CD1c-positive myeloid dendritic cell (primary cell): Measurements from ENCODE around the gene CAMK2N1.
"Not testable (repeated sequence)": the region's sequence is repeated elsewhere in the genome, so short reads cannot be mapped to it uniquely, and the experiment has no call there.

Source experiments
- DNase-seq: peaks from one replicate; pipeline ENCODE4 v3.0.0-alpha.2; 2016; ENCODE audit errors: extremely low spot score

The CAMK2N1 gene

DNA sequence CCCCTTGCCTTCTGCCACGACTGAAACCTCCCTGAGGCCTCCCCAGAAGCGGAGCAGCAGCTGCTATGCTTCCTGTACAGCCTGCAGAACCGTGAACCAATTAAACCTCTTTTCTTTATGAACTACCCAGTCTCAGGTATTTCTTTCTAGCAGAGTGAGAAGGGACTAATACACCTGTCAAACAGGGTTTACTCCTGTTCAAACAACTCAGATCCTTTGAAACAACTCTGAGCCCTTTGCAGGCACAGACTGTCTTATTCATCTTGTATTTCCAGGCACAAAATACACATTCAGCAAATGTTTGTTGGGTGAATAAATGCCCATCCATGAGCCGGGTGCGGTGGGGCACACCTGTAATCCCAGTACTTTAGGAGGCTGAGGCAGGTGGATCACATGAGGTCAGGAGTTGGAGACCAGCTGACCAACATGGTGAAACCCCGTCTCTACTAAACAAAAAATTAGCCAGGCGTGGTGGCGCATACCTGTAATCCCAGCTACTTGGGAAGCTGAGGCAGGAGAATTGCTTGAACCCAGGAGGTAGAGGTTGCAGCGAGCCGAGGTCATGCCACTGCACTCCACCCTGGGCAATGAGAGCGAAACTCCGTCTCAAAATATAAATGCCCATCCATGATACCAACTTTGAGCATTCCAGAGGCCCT is 10.8 kb upstream of the CAMK2N1 start:
- not testable (repeated sequence) for DNase-seq

DNA sequence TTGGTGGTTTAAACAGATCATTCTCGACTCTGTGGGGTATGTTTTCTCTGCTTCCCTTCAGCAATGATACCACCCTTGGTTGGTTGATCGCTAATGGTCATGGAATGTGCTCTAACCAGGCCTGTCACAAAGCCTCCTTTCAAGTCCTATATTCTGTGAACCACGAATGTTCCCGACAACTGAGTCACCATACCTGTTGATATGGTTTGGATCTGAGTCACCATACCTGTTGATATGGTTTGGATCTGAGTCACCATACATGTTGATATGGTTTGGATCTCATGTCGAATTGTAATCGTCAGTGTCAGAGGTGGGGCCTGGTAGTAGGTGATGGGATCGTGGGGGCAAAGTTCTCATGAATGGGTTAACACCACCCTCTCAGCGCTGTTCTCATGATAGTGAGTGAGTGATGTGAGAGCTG is 10.2 kb upstream of the CAMK2N1 start:
- DNase-seq: no peak

DNA sequence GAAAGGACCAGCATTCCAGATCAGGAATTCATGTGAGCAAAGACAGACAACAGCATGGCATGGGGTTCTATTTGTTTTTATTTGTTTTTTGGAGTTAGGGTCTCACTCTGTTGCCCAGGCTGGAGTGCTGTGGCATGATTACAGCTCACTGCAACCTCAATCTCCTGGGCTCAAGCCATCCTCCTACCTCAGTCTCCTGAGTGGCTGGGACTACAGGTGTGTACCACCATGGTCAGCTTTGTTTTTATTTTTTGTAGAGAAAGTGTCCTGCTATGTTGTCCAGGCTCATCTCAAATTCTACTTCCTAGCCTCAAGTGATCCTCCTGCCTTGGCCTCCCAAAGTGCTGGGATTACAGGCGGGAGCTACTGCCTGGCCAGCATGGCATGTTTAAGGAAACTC is 9.7 kb upstream of the CAMK2N1 start:
- no peak for DNase-seq

DNA sequence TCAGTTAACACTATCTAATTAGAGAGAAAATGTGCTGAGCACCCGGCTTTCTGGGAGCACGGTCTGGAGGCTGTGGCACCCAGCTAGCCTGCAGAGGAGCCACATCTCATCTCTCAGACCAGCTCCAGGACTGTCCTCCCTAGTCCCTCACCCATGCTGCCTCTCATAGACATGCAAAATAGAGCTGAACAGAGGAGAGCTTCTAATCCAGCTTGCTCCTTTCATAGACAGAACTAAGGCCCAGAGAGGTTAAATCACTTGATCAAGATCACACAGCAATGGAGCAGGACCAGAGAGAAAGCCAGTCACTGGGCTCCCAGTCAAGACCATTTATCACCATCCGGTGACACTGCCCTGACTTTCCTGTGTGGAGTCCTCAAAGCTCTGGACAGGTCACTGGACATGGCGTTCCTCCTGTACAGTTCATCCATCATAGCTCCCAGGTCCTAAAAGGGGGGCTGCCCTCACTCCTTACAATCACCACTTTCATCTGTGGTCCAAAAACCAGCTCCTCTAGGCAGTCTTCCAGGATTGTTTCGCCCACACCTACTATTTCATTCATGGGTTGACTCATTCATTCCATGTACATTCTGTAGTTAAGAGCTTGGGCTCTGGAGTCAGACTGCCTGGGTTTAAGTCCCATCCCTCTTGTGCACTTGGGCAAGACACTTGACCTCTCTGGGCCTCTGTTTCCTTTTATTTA is 8.8 kb upstream of the CAMK2N1 start:
- DNase-seq: no peak

DNA sequence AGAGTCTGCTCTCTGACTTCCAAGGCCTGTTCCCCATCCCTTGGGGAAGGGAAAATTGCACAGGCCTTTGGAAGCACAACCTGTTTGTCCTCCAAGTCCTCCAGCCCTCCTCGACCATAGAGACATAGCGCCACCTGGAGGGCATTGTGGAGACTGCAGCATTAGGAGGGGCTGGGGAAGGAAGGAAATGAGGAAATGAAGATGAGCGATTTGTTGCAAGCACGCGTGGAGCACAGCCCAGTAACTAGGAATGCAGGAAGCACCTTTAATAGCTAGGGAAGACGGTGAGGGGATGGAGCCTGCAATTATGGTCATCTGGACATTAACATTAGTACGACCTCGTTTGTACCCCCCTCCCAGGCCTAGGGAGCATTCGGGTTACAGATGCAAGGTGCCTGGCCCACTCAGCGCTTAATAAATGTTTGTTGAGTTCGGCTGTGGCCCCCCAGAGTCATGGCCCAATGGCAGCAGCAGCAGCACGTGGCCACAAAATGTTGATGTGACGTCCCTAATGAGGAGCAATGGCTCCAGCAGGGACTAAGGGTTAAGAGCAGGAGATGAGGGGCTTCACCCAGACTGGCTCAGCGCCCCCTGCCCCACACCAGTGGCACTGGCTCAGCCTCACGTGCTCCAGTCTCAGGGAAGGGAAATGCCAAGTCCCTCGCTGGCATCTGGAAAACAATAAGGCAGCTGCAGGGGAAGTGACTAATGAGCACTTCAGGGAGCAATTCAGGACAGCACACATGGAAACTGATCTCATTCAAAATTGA is 8.0 kb upstream of the CAMK2N1 start:
- DNase-seq: peak; percentile 93

DNA sequence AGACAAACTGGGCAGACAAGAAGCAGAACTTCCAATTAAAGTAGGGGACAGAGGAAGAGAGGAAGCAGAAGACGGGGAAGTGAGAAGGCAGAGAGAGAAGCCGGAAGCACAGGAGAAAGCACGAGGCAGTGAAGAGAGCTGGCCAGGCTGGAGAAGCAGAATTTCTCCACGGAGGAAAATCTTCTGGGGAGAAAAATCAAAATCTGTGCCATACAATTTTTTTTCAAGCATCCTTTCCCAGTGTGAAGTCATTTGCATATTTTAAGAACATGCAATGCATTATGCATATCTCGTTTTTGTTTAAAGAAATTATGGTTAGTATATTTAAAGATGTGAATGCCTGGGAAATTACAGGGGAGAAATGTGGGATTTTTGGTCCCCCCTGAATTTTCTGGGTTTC is 7.3 kb upstream of the CAMK2N1 start:
- DNase-seq: no peak

DNA sequence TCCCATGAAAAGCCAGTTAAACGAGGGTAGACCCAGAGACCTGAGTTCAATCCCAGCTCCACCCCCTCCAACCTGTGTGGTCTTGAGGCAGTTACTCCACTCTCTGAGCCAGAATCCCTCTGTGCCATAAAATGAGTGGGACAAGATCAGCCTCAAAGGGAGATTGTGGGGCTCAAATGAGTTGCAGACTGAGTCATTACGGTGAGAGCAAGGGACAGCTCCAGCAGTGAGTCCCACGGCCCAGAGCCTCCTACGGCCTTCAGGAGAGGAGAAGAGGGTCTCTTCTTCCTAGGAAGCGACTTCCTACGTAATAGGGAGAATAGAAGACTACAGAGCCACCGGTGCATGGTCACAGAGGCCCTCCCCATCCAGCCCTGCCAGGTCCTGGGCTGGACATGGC is 6.7 kb upstream of the CAMK2N1 start:
- DNase-seq: no peak

DNA sequence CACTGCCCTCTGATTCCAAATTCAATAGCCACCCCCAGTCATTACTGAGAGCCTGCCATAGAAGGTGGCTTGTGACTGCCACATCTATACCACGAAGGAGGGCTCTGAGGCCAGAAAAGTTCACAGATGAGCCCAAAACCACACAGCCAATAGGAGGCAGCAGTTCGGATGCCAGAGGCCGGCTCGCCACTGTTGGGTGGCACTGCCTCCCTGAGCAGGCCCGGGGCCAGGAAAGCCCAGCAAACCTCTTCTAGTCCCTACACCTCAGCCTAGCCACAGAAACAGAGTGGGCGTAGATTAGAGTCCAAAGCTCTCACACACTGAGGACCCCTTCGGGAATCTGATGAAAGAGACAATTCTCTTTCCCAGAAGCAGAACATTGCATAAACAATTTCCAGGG is 5.9 kb upstream of the CAMK2N1 start:
- no peak for DNase-seq

DNA sequence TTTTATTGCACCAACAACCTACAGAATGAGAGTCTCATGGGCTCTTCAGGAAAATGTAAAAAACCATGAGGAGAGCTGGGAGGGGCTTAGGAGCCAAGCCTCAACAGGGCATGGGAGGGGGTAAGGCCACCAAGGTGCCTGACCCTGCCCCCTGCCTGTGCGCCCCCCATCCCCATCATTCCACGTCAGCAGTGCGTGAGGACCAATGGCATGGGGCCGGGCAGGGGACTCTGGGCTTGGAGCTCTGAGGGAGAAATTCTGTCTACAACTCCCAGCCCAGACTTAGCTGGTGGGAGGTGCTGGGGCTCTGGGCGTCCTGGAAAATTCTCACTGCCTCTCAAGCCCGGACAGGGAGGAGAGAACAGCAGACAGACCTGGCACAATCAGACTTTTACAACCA is 5.2 kb upstream of the CAMK2N1 start:
- DNase-seq: no peak

DNA sequence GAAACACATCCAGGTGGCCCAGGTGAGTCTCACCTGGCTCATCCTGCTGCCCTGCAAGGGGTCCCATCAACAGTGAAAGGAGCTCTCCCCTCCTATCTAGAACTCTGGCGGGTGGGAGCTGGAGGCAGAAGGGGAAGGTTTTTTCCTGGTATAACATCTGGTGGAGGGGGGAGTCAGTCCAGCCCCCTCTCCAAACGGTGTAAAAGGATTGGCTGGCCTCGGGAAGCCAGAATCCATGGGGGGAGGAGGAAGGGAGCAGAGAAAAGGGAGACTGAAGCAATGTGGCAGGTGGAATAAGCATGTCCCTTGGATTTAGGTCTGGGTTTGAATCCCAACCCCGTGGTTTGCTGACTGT is 1.2 kb upstream of the CAMK2N1 start:
- no peak for DNase-seq

DNA sequence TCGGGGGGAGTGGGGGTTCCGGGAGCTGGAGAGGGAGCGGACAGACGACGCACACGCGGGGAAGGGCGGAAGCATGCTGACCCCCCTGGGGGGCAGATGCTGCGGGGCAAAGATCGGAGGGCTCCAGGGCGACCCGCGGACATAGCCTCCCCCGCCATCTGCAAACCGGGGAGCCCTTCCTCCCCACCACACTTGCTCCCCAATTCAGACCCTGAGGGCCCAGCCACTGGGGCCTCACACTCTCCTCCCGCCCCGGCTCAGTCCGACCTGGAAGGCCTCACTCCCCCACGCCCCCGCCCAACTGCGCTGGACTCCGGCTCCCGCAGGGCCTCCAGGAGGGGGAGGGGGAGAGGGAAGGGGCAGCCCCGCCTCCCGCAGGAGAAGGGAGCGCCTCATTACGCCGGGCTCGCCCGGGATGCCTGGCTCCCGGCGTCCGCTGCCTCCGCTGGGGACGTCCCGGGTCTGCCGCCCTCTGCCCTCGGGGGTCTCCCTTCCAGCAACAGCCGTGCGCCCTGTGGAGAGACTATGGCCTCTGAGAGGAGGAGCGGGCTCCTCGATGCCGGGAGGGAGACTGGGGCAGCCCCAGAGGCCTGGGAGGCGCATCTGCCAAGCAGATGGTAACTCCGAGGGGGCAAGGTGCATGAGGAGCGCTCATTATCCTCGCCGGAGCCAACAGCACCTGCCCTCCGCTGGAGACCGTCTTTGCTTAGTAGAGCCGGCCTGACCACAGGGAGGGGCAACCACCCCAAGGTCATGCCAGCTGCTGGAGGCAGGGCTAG is 636 bp upstream of the CAMK2N1 start:
- no peak for DNase-seq

DNA sequence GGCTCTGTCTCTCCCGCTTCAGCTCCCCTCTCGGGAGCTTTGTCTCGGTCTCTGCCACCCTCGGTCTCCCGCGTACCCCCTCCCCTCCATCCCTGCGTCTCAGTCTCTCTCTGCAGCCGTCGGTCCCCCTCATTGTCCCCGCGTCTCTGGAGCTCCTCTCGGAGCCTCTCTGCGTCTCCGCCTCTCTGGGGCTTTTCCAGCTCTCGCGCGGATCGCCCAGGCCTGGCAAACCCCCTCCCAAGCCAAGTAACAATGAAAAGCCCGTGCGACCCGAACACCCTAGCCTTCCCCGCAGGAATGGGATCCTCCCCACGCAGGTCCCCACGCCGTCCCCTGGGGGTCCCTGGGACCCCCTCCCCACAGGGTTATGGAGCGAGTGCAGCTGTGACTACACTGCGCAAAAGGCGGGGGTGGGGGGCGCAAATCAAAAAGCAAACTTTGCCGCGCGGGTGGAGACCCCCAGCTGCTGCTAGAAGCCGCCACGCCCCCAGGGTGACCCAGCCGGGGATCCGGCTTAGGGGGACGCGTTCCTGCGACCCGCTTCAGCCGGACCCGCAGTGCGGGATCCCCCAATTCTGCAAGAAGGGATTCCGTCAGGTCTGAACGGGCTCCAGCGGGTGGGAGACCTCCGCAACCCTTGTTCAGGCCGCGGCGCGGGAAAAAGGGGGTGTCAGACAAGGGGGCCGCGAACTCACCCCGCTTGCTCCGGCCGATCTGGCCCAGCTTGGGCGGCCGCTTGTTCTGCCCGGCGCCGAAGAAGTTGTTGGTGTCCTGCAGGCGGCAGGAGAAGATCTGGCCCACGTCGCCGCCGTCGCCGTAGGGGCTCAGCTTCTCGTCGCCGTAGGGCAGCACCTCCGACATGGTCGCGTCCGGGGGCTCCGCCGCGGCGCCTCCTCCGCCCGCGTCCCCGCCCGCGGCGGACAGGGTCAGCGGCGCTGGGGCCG is 1.2 kb downstream of the CAMK2N1 start:
- no peak for DNase-seq

DNA sequence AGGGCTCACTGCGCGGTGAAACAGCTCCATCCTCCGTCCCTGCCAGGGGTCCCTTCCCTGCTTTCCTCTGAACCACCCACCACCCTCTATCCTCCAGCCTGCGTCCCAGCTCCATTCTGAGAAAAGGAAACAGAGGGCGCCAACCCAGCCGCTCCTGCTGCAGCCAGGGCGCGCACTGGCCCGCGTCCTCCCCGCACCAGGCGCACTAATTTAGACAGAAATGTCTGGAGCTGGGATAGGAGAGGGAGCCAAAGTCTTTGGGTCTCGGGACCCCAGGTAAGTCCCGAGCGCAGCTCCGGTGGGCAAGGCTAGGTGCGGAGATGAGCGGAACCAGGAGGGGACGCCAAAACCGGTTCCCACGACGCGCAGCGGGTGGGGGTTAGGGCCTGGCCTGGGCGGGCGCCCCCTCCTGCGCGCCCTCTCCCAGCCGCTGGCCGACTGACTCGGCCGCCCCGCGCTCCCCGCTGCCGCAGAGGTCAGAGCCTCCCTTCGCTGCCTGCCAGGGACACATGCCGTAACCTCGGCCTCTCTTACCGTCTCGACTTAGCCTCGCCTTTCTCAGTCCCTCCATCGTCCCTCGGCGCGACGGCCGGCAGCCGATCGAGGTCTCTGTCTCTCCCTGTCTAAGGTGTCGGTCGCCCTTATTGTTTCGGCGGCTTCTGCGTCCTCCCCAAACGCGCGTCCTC is 2.0 kb downstream of the CAMK2N1 start:
- DNase-seq: no peak

DNA sequence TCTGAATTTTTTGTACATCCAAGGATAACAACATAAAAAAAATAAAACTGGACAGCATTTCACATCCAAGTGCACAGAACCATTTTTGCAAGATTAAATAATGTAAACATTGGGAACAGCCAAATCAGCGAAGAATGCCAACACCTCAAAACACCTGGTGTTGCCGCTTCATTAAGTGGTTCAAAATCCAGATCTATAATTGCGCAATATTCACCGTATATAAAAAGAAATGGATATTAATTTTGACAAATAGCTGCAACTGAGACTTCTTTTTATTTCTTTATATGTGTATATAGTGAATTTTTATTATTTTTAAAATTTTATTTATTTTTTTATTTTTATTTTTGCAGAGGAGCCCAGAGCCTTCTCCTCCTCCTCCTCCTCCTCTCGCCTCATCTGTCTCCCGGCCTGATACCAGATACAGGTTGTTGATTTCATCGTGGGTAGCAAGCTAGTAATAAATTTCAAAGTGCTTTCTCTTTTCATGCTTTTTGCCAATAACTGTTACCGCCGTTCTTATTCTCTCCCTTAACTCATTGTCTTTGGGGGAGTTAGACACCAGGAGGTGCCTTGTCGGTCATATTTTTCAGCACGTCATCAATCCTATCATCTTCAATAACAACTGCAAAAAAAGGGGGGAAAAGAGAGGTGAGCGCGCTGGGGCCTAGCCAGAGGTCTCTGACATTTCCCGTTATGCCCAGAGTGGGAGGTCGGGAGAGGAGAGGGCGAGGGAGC is 2.7 kb downstream of the CAMK2N1 start:
- DNase-seq: no peak

DNA sequence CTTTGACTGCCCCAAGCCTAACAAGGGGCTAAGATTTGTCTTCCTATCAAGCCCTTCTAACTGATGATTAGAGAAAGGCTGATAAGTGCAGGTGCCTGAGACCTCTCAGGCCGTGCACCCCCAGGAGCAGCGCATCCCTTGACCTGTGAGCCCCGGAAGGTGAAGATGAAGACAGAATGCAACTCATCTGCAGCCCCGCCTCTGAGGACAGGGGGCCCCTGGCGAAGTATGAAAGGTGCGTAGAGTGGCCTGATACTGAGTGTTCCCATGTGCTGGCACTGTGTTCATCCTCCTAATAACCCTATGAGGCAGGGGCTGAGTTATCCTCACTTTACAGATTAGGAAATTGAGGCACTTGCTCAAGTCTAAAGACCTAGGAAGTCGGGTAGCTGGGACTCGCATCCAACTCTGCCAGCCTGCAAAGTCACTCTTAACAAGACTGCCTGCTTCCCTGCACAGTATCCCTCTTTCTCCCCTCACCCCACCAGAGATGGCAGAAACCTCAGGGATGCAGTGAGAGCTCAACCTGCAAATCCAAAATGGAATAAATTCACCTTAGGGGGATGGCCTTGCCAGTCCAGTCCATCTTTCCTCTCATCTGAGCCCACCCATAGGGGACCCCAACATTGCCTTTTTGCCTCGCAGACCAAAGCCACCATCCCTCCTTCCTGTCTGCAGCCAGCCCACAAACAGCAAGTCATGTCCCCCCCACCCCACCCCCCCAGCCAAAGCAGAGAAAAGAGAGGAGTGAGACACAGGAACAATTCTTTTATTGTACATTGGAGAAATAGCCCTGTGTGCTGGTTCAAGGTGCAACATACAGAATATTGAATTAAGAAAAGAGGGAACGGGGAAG is 4.1 kb downstream of the CAMK2N1 start:
- no peak for DNase-seq

DNA sequence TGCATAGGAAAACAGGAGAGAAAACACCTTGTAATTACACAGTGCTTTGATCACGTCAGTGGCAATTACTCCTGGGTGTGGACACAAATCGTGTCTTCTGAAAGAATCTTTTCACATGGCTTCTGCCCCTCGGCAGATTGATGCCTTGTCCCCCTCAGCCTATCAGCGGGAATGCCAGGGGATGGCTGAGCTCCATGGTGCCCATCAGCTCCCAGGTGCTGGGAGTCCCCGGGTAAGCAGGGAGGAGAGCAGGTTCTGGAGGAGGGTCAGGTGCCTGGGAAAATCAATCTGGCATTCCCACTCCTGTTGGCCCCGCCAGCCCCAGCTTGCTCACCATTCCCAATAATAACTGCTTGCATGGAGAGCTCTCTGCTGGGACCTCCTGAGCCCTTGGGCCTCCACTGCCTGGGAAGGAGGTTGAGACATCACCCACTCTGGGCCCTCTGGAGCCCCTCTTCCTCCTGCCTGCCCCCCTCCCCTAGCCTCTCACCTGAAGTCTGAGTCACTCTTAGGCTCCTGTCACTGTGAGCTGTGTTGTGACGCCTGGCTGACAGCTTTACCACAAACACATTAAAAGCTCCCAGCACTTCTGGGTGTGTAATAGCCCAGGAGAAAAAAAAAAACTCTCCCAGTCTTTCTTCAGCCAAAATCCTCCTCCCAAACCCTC is 4.9 kb downstream of the CAMK2N1 start:
- DNase-seq: no peak

DNA sequence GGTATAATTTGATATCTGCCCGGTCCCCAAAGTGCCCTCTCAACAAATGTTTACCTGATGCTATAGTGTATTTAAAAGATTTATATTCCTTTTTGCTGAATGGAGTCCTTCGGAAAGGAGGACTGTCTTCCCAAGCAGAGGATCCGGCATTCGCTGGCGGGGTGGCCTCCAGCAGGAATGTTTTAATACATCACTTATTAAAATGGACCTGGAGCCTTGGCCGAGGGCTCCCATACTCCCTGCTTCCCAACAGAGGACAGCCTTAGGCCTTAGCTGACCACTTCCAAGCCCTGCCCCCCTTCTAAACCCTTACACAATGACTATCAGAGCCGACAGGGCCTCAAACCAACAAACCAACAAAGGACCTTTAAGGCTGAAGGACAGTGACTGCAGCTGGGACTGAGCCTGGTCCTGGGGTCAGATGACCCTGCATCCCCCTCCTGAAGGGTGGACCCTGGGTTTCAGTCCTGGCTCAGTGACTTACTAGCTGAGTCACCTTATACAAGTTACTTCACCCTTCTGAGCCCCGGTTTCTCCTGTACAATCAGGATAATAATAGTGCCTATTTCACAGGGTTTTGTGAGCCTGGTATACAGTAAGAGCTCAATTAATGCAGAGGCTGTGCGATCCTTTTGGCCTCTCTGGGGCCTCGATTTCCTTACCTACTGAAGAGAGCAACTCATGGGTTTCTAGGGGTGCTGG is 5.6 kb downstream of the CAMK2N1 start:
- DNase-seq: no peak

DNA sequence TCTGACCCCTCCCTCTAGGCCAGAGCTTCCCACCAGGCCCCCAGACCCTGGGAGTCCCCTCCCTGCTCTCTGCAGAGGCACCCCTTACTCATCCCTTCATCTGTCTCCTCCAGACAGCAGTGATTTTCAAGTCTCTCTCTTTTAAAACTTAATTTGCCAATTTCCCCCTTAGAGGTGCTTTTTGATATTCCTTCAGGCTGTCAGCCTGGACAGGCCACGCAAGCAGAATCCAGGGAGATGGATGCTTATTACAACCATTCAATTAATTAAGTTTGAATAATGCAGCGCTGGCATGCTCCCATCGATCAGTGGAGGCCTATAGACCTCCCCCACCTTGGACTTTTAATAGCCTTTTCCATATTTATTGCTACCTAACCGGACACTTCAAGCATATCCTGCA is 6.2 kb downstream of the CAMK2N1 start:
- no peak for DNase-seq
